K562 (cell line): Measurements from ENCODE around the gene STAP1. TPM values are rescaled to one million over a fixed set of nuclear protein-coding genes. Genes with fewer than 3 reads are reported as not detected.

Source experiments
- CC2D1A ChIP-seq: fragments of 450-650 bp; IDR thresholded peaks from 2 replicates; pipeline ENCODE4 v1.6.1; 2017; ENCODE audit warnings: mild to moderate bottlenecking
- ESRRB ChIP-seq: fragments of 250-450 bp; sonication (Bioruptor Pico); IDR thresholded peaks from 2 replicates; pipeline ENCODE4 v1.5.0; 2020; ENCODE audit warnings: mild to moderate bottlenecking, moderate library complexity, borderline replicate concordance
- HCFC1 ChIP-seq: IDR thresholded peaks from 2 replicates; pipeline ENCODE4 v1.6.1; 2012; ENCODE audit warnings: low read depth, low read length, improper control_type of control experiment
- JUN ChIP-seq, 2 experiments: sonication (generic) in 1 of 2; formaldehyde crosslinking in 1 of 2; IDR thresholded peaks; 2 replicates each; pipeline versions ENCODE4 v1.6.1 to v1.8.0; 2012 to 2022; ENCODE audit warnings: borderline replicate concordance in 2 of 2, mild to moderate bottlenecking in 2 of 2, improper control_type of control experiment in 1 of 2, low read depth in 1 of 2, low read length in 1 of 2, missing genetic modification reagents in 1 of 2
- MEF2A ChIP-seq: IDR thresholded peaks from 2 replicates; pipeline ENCODE4 v1.6.1; 2011; ENCODE audit warnings: low read depth, mild to moderate bottlenecking, low read length, moderate library complexity; ENCODE audit not compliant: control insufficient read depth
- PHB2 ChIP-seq: fragments of 450-650 bp; IDR thresholded peaks from 2 replicates; pipeline ENCODE4 v1.6.1; 2017; ENCODE audit warnings: low read depth
- PRMT5 ChIP-seq: sonication (generic); formaldehyde crosslinking; IDR thresholded peaks from 2 replicates; pipeline ENCODE4 v1.5.0; 2020; ENCODE audit warnings: missing genetic modification reagents
- REST ChIP-seq, 2 experiments: fragments of 450-650 bp; formaldehyde crosslinking in 1 of 2; IDR thresholded peaks; 2 replicates each; pipeline versions ENCODE4 v1.4.0 to v1.6.1; 2014 to 2020; ENCODE audit warnings: mild to moderate bottlenecking in 2 of 2, borderline replicate concordance in 1 of 2, low read depth in 1 of 2
- TCF3 ChIP-seq: sonication (generic); formaldehyde crosslinking; IDR thresholded peaks from 2 replicates; pipeline ENCODE4 v1.4.0; 2020; ENCODE audit warnings: mild to moderate bottlenecking, missing genetic modification reagents
- THAP7 ChIP-seq: fragments of 250-450 bp; sonication (Bioruptor Pico); IDR thresholded peaks from 2 replicates; pipeline ENCODE4 v1.5.0; 2021
- ZC3H4 ChIP-seq: sonication (generic); formaldehyde crosslinking; IDR thresholded peaks from 2 replicates; pipeline ENCODE4 v1.9.0; 2021; ENCODE audit warnings: missing genetic modification reagents, borderline replicate concordance
- ZNF311 ChIP-seq: fragments of 250-450 bp; sonication (Bioruptor Pico); IDR thresholded peaks from 2 replicates; pipeline ENCODE4 v1.4.0; 2020; ENCODE audit warnings: mild to moderate bottlenecking, moderate library complexity
- ZNF740 ChIP-seq, 3 experiments: fragments of 200-800 bp in 1 of 3; sonication (Bioruptor generic) in 1 of 3; sonication (generic) in 1 of 3; formaldehyde crosslinking in 1 of 3; IDR thresholded peaks; 2 replicates each; pipeline versions ENCODE4 v1.6.1 to v1.8.0; 2016 to 2022; ENCODE audit warnings: mild to moderate bottlenecking in 2 of 3, missing compliant biosample characterization in 2 of 3, missing genetic modification characterization in 2 of 3, missing genetic modification reagents in 1 of 3
- polyA plus RNA-seq, 8 experiments: library from polyadenylated mRNA; depleted of rRNA in 4 of 8; stranded (reverse) in 5 of 8; unstranded in 3 of 8; fragments of >200 nt; fragmentation: Nextera tagmentation in 2 of 8; fragmentation: Illumina TruSeq in 1 of 8; extraction: Ambion mirVana in 2 of 8; extraction: Trizol in 1 of 8; gene quantifications; 2 replicates each; pipeline versions ENCODE4 v1.2.1 to v1.2.3, GENCODE V29; 2011 to 2014; ENCODE audit warnings: inconsistent platforms in 1 of 8, missing spikeins in 1 of 8
- total RNA-seq, 7 experiments: library from RNA; depleted of rRNA in 6 of 7; stranded (reverse); fragments of >200 nt in 6 of 7; fragmentation: Illumina TruSeq in 2 of 7; extraction: Trizol in 2 of 7; gene quantifications; 2 replicates each; pipeline versions ENCODE4 v1.2.1 to v1.2.3, GENCODE V29; 2011 to 2021; ENCODE audit warnings: low replicate concordance in 1 of 7
- TF ChIP-seq, protein P1 (sequence below): sonication (generic); formaldehyde crosslinking; IDR thresholded peaks from 2 replicates; pipeline ENCODE4 v1.8.1; 2023; ENCODE audit warnings: mild to moderate bottlenecking, missing genetic modification reagents

STAP1 gene
- total and polyA plus RNA-seq, 9 of the 15 experiments (the other 6 are each of a cell fraction or from before 2014, with no cell fraction given): 0.50 to 5.6 (median 1.4) TPM

- TF ChIP-seq REST (IDR thresholded peaks at IDR 0.05; ENCODE audit: borderline replicate concordance) (no peak), REST (CRISPR knock-in tag; IDR thresholded peaks at IDR 0.05; ENCODE audit: low read depth) (no peak), PHB2 (no peak), PRMT5 (CRISPR knock-in tag) (no peak), JUN (IDR thresholded peaks at IDR 0.05; ENCODE audit: borderline replicate concordance, low read depth, low read length) (no peak), JUN (CRISPR knock-in tag; IDR thresholded peaks at IDR 0.05; ENCODE audit: borderline replicate concordance) (no peak), MEF2A (0 out of 2 replicates have a peak, but pooled peaks have one; percentile 39), ZNF311 (CRISPR knock-in tag) (no peak), CC2D1A (no peak), THAP7 (CRISPR knock-in tag) (no peak), TCF3 (CRISPR knock-in tag) (no peak), ZNF740 (CRISPR knock-in tag; IDR thresholded peaks at IDR 0.05) (no peak), ZNF740 (tag; IDR thresholded peaks at IDR 0.05) (no peak), ESRRB (CRISPR knock-in tag) (no peak), ZC3H4 (CRISPR knock-in tag) (no peak), HCFC1 (no peak)
- TF ChIP-seq, protein P1, sequence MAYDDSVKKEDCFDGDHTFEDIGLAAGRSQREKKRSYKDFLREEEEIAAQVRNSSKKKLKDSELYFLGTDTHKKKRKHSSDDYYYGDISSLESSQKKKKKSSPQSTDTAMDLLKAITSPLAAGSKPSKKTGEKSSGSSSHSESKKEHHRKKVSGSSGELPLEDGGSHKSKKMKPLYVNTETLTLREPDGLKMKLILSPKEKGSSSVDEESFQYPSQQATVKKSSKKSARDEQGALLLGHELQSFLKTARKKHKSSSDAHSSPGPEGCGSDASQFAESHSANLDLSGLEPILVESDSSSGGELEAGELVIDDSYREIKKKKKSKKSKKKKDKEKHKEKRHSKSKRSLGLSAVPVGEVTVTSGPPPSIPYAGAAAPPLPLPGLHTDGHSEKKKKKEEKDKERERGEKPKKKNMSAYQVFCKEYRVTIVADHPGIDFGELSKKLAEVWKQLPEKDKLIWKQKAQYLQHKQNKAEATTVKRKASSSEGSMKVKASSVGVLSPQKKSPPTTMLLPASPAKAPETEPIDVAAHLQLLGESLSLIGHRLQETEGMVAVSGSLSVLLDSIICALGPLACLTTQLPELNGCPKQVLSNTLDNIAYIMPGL (CRISPR knock-in tag): no peak
Measured at GRCh38 chr4:67575232-67576058, 16.9 kb downstream of the STAP1 start (continued).
